ENCODE data around the gene DNM2. TPM values are rescaled to one million over a fixed set of nuclear protein-coding genes. Genes with fewer than 3 reads are reported as not detected.

The DNM2 gene
- total and polyA plus RNA-seq, 2 of the 13 experiments (the other 11 are each of a cell fraction or from before 2014, with no cell fraction given) = 41.7 to 59.8 TPM

- TF ChIP-seq AHDC1 (CRISPR knock-in tag; IDR thresholded peaks at IDR 0.05; ENCODE audit: borderline replicate concordance) = no peak
- TF ChIP-seq NR2F1 (CRISPR knock-in tag; IDR thresholded peaks at IDR 0.05) = no peak
- no peak for TF ChIP-seq ISL2 (CRISPR knock-in tag; IDR thresholded peaks at IDR 0.05)
- no peak for TF ChIP-seq ZNF431 (CRISPR knock-in tag; IDR thresholded peaks at IDR 0.05; ENCODE audit: borderline replicate concordance, low read depth)
- TF ChIP-seq SALL1 (CRISPR knock-in tag; IDR thresholded peaks at IDR 0.05) = peak; percentile 14
- TF ChIP-seq SAP130 (CRISPR knock-in tag; IDR thresholded peaks at IDR 0.05; ENCODE audit: low read depth) = peak; percentile 51; the same call in 1 of the 2 replicates
- peak; percentile 63 for TF ChIP-seq THAP11 (CRISPR knock-in tag; IDR thresholded peaks at IDR 0.05)
- TF ChIP-seq SETDB1 (CRISPR knock-in tag; IDR thresholded peaks at IDR 0.05; ENCODE audit: borderline replicate concordance) = no peak
- TF ChIP-seq PPARG (CRISPR knock-in tag; conservative IDR thresholded peaks at IDR 0.05) = peak; percentile 81
- TF ChIP-seq ZNF546 (CRISPR knock-in tag; conservative IDR thresholded peaks at IDR 0.05) = no peak
- TF ChIP-seq ZNF256 (CRISPR knock-in tag; conservative IDR thresholded peaks at IDR 0.05) = no peak
- TF ChIP-seq HDAC2 (CRISPR knock-in tag; IDR thresholded peaks at IDR 0.05) = peak; percentile 85
- TF ChIP-seq ZNF781 (CRISPR knock-in tag; IDR thresholded peaks at IDR 0.05; ENCODE audit: borderline replicate concordance, not compliant biosample characterization) = no peak
- TF ChIP-seq HNRNPLL (IDR thresholded peaks at IDR 0.05; ENCODE audit: low read depth, low read length, poor library complexity, severe bottlenecking) = no peak
- no peak for TF ChIP-seq E2F5 (CRISPR knock-in tag; conservative IDR thresholded peaks at IDR 0.05)
- no peak for TF ChIP-seq DPF2 (CRISPR knock-in tag; IDR thresholded peaks at IDR 0.05; ENCODE audit: borderline replicate concordance, low read depth)
- TF ChIP-seq ZNF576 (CRISPR knock-in tag; IDR thresholded peaks at IDR 0.05) = no peak
- no peak for TF ChIP-seq CBX2 (IDR thresholded peaks at IDR 0.05; ENCODE audit: low read depth, low read length)
- no peak for TF ChIP-seq CBX2 (CRISPR knock-in tag; IDR thresholded peaks at IDR 0.05; ENCODE audit: low read depth)
- no peak for TF ChIP-seq MAFK (conservative IDR thresholded peaks at IDR 0.05 in 1 of 2, IDR thresholded peaks at IDR 0.05 in 1 of 2; ENCODE audit: low read length in 2 of 2)
- TF ChIP-seq TBX3 (IDR thresholded peaks at IDR 0.05; ENCODE audit: borderline replicate concordance) = no peak
These were observed 51.9 kb downstream of the DNM2 start (continued) for GRCh38 chr19:10769533-10770491.

All from HepG2 (cell line).